GM19455 (cell line): ENCODE measurements around the gene CKAP2L.

Experiments
- ATAC-seq: cut with Tn5 transposase; IDR thresholded peaks from one replicate; pipeline ENCODE4 v1.9.1; 2021; ENCODE audit not compliant: unreplicated experiment

CKAP2L gene

GRCh38 chr2:112793449-112793978 lies 29.1 kb upstream of the CKAP2L start:
- peak; percentile 66 for ATAC-seq

GRCh38 chr2:112792419-112792818 lies 28.0 kb upstream of the CKAP2L start:
- no peak for ATAC-seq

- no peak for ATAC-seq
Measured at GRCh38 chr2:112791693-112792230, 27.4 kb upstream of the CKAP2L start.

GRCh38 chr2:112791019-112791418 lies 26.6 kb upstream of the CKAP2L start:
- no peak for ATAC-seq

- ATAC-seq = no peak
Measured at GRCh38 chr2:112790305-112790704, 25.9 kb upstream of the CKAP2L start.

- no peak for ATAC-seq
Measured at GRCh38 chr2:112789186-112789585, 24.8 kb upstream of the CKAP2L start.

GRCh38 chr2:112788653-112789052 lies 24.2 kb upstream of the CKAP2L start:
- no peak for ATAC-seq

GRCh38 chr2:112787729-112788393 lies 23.5 kb upstream of the CKAP2L start:
- no peak for ATAC-seq

GRCh38 chr2:112787294-112787693 lies 22.9 kb upstream of the CKAP2L start:
- no peak for ATAC-seq

- no peak for ATAC-seq
Measured at GRCh38 chr2:112784199-112785189, 20.1 kb upstream of the CKAP2L start, which contains the start of gene IL1A. Gene IL1A (minus strand): TSS chr2:112784493. CDS start chr2:112783770, 723 bp downstream.

GRCh38 chr2:112783187-112783714 lies 18.8 kb upstream of the CKAP2L start:
- ATAC-seq = no peak

GRCh38 chr2:112782234-112782799 lies 17.9 kb upstream of the CKAP2L start:
- ATAC-seq = peak; percentile 91

- ATAC-seq = no peak
Measured at GRCh38 chr2:112779598-112779997, 15.2 kb upstream of the CKAP2L start.

GRCh38 chr2:112777036-112777435 lies 12.6 kb upstream of the CKAP2L start:
- ATAC-seq = no peak

- ATAC-seq = no peak
Measured at GRCh38 chr2:112776113-112776512, 11.7 kb upstream of the CKAP2L start.

GRCh38 chr2:112774536-112775285 lies 10.3 kb upstream of the CKAP2L start:
- ATAC-seq = no peak

- no peak for ATAC-seq
Measured at GRCh38 chr2:112773556-112773955, 9.1 kb upstream of the CKAP2L start.

- no peak for ATAC-seq
Measured at GRCh38 chr2:112772911-112773475, 8.6 kb upstream of the CKAP2L start.

- no peak for ATAC-seq
Measured at GRCh38 chr2:112772322-112772721, 7.9 kb upstream of the CKAP2L start.

GRCh38 chr2:112768432-112768831 lies 4.0 kb upstream of the CKAP2L start:
- ATAC-seq = no peak
